Measurements from ENCODE around the gene ADAM33. TPM values are rescaled to one million over a fixed set of nuclear protein-coding genes. Genes with fewer than 3 reads are reported as not detected.

The ADAM33 gene
- total RNA-seq, 1 donor from 2014 or later: 7.0 TPM

DNA sequence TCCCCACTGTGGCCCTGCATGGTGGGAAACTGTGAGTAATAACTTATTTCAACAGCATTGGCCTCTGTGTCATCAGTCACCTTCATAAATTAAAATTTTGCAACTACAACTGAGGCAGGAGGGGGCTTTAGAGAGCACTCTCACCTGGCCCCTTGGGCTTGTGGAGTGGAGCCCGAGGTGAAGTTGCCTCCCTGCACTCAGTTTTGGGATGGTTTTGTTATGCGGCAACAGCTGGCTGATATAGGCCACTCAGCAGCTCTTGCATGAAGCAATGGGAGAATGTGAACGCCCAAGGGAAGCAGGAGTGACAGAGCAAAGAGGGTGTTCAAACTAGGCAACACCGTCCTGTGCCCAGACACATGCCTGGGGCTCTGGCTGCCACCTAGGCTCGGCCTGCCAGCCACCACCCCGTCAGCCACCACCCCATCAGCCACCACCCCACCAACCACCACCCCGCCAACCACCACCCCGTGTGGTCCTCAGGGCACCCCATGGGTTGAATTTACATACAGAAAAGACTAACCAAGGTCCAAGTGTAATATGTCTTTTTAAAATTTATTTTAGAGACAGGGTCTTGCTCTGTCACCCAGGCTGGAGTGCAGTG is 14.3 kb downstream of the ADAM33 start:
- Histone ChIP-seq H3K79me2 (ENCODE audit: low read depth) (no peaks in the 10 kb centered on the region), H3K36me3 (no peaks in the 10 kb centered on the region), H3K4me1 (no peaks in the 10 kb centered on the region), H4K20me1 (ENCODE audit: low read depth) (no peaks in the 10 kb centered on the region), H2AFZ (replicated peaks) (no peak overlapping the region), H3K27ac (no peak overlapping the region), H3K27me3 (peaks cover 17% of the 10 kb centered on the region), H3K4me3 (no peak overlapping the region), H3K9me3 (ENCODE audit: low read depth) (no peaks in the 10 kb centered on the region), H3F3A (ENCODE audit: low read depth) (no peaks in the 10 kb centered on the region), H3K9ac (no peak overlapping the region), H3K4me2 (no peak overlapping the region)
- DNase-seq (ENCODE audit: low spot score): no peak
- H3K4me1 Mint-ChIP-seq: peaks cover 14% of the 10 kb centered on the region
- TF ChIP-seq EZH2phosphoT487 (IDR thresholded peaks at IDR 0.05) (no peak), EZH2 (IDR thresholded peaks at IDR 0.05) (no peak)
- TF ChIP-seq, protein P1, sequence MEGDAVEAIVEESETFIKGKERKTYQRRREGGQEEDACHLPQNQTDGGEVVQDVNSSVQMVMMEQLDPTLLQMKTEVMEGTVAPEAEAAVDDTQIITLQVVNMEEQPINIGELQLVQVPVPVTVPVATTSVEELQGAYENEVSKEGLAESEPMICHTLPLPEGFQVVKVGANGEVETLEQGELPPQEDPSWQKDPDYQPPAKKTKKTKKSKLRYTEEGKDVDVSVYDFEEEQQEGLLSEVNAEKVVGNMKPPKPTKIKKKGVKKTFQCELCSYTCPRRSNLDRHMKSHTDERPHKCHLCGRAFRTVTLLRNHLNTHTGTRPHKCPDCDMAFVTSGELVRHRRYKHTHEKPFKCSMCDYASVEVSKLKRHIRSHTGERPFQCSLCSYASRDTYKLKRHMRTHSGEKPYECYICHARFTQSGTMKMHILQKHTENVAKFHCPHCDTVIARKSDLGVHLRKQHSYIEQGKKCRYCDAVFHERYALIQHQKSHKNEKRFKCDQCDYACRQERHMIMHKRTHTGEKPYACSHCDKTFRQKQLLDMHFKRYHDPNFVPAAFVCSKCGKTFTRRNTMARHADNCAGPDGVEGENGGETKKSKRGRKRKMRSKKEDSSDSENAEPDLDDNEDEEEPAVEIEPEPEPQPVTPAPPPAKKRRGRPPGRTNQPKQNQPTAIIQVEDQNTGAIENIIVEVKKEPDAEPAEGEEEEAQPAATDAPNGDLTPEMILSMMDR (IDR thresholded peaks at IDR 0.05): no peak
- H3K36me3 Mint-ChIP-seq: no peaks in the 10 kb centered on the region
- H3K27me3 Mint-ChIP-seq (ENCODE audit: insufficient read depth, low read depth): peaks cover 14% of the 10 kb centered on the region
- H3K4me3 Mint-ChIP-seq: no peak overlapping the region
- H3K27ac Mint-ChIP-seq: no peak overlapping the region
- no peaks in the 10 kb centered on the region for H3K9me3 Mint-ChIP-seq

DNA sequence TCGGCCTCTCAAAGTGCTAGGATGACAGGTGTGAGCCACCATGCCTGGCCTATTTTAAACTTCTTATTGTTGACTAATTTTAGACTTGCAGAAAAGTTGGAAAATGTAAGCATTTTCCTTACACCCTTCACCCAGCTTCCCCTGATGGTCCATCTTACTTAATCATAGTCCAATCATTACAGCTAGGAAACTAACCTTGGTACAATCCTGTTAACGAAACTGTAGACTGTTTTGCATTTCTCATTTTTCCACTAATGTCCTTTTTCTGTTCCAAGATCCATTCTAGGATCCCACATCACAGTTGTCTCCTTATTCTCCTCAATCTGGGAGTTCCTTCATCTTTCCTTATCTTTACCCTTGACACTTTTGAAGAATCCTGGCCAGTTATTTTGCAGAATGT is 18.0 kb downstream of the ADAM33 start:
- Histone ChIP-seq H3K27me3 (peaks cover 11% of the 10 kb centered on the region), H3K4me1 (no peaks in the 10 kb centered on the region), H3K27ac (no peak overlapping the region), H4K20me1 (ENCODE audit: low read depth) (no peaks in the 10 kb centered on the region), H3K9me3 (ENCODE audit: low read depth) (no peaks in the 10 kb centered on the region), H2AFZ (replicated peaks) (no peak overlapping the region), H3K9ac (no peak overlapping the region), H3K4me3 (no peak overlapping the region), H3K79me2 (ENCODE audit: low read depth) (no peaks in the 10 kb centered on the region), H3F3A (ENCODE audit: low read depth) (no peaks in the 10 kb centered on the region), H3K4me2 (no peak overlapping the region), H3K36me3 (no peaks in the 10 kb centered on the region)
- no peak overlapping the region for H3K4me3 Mint-ChIP-seq
- peaks cover 4% of the 10 kb centered on the region for H3K9me3 Mint-ChIP-seq
- peaks cover 12% of the 10 kb centered on the region for H3K27me3 Mint-ChIP-seq (ENCODE audit: insufficient read depth, low read depth)
- TF ChIP-seq, protein P1 (IDR thresholded peaks at IDR 0.05): no peak
- TF ChIP-seq EZH2 (IDR thresholded peaks at IDR 0.05) (no peak), EZH2phosphoT487 (IDR thresholded peaks at IDR 0.05) (no peak)
- no peak overlapping the region for H3K27ac Mint-ChIP-seq
- no peak for DNase-seq (ENCODE audit: low spot score)
- H3K4me1 Mint-ChIP-seq: peaks cover 16% of the 10 kb centered on the region
- H3K36me3 Mint-ChIP-seq: no peaks in the 10 kb centered on the region

DNA sequence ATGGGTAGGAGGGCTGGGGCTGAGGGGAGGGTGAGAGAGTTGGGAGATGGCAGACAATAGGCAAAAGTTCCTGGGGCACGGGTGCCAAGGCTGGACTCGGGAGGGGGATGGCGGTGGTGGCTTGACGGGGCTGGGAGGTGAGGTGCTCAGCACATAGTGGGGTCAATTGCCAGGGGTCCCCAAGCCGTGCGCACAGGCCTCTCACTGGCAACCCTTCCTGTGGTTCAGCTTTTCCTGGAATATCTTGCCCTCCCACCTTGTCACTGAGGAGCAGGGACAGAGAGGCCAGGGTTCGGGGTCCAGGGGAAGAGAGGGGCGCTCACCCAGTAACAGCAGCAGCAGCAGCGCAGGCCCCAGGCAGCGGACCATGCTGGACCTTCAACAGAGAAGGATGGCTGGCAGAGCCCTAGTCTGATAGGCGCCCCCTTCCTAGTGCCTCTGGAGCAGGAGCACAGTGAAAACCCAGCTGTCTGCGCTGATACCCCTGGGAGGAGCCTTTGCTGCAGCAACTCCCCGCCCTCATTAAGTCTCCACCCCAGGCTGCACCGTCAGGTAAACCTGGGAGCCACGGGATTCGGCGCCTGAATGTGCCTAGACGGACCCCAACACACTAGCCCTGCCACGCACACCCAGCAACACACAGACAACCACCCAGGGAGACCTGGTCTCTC is 18.6 kb downstream of the ADAM33 start, which contains the start of gene GFRA4:
GFRA4 (minus strand) TSS at position 369 of the 671 bp plus-strand sequence; CDS start at position 369, 0 bp downstream.
- peak; percentile 51 for DNase-seq (ENCODE audit: low spot score)
- H3K36me3 Mint-ChIP-seq: no peaks in the 10 kb centered on the region
- Histone ChIP-seq H3K4me1 (peaks cover 5% of the 10 kb centered on the region), H3K4me3 (no peak within 1 kb of the TSS), H4K20me1 (ENCODE audit: low read depth) (no peaks in the 10 kb centered on the region), H3K27me3 (peaks cover 11% of the 10 kb centered on the region), H3K4me2 (peak within 1 kb of the TSS; percentile 22), H2AFZ (replicated peaks) (peak within 1 kb of the TSS; percentile 34), H3K9ac (no peak within 1 kb of the TSS), H3K36me3 (no peaks in the 10 kb centered on the region), H3K9me3 (ENCODE audit: low read depth) (no peaks in the 10 kb centered on the region), H3K79me2 (ENCODE audit: low read depth) (no peaks in the 10 kb centered on the region), H3K27ac (no peak within 1 kb of the TSS), H3F3A (ENCODE audit: low read depth) (no peaks in the 10 kb centered on the region)
- H3K27ac Mint-ChIP-seq: peak within 1 kb of the TSS; percentile 93
- peaks cover 4% of the 10 kb centered on the region for H3K9me3 Mint-ChIP-seq
- peaks cover 15% of the 10 kb centered on the region for H3K27me3 Mint-ChIP-seq (ENCODE audit: insufficient read depth, low read depth)
- H3K4me1 Mint-ChIP-seq: peaks cover 17% of the 10 kb centered on the region
- no peak within 1 kb of the TSS for H3K4me3 Mint-ChIP-seq
- TF ChIP-seq EZH2 (IDR thresholded peaks at IDR 0.05) (no peak), EZH2phosphoT487 (IDR thresholded peaks at IDR 0.05) (no peak)
- TF ChIP-seq, protein P1 (IDR thresholded peaks at IDR 0.05): no peak
